Measurements from ENCODE around the gene PRIMA1.

GRCh38 chr14:93686268-93686667 is 102.0 kb downstream of the PRIMA1 start:
- TF ChIP-seq EZH2 (IDR thresholded peaks at IDR 0.05; ENCODE audit: borderline replicate concordance, low read length) = no peak
- TF ChIP-seq CTCF (IDR thresholded peaks at IDR 0.05; ENCODE audit: low read length) = no peak
